H1 (cell line): ENCODE data around the gene RSPO1. TPM values are rescaled to one million over a fixed set of nuclear protein-coding genes. Genes with fewer than 3 reads are reported as not detected.

Experiments used
- CTCF ChIA-PET: fragments of 300-600 bp; sonication (Branson Sonifier 250); formaldehyde crosslinking; loops from one replicate; lab custom pipeline; 2021; ENCODE audit not compliant: partially characterized antibody; lab: Charles Lee
- POLR2A ChIA-PET: fragments of 300-600 bp; sonication (Branson Sonifier 250); formaldehyde crosslinking; loops from one replicate; lab custom pipeline; 2021; ENCODE audit warnings: inconsistent platforms; ENCODE audit not compliant: partially characterized antibody; lab: Charles Lee
- DNase-seq, 2 experiments: peaks; one replicate each; pipeline versions ENCODE4 v3.0.0 to v3.0.0-alpha.2; 2010 to 2022; ENCODE audit warnings: low spot score in 2 of 2, low read depth in 1 of 2, mixed read lengths in 1 of 2
- FAIRE-seq: peaks from 2 replicates; lab custom pipeline; 2011; peaks lifted over from hg19 to GRCh38; lab: Jason Lieb, UNC
- H2AFZ ChIP-seq: 2 replicates; pipeline ENCODE4 v1.8.1; 2012; ENCODE audit warnings: low read length, inconsistent platforms
- H2AK5ac ChIP-seq: 2 replicates; pipeline ENCODE4 v1.6.1; 2013; ENCODE audit warnings: low read depth, low read length
- H2BK120ac ChIP-seq: replicated peaks from 2 replicates; pipeline ENCODE3; 2013; ENCODE audit warnings: low read depth, low read length, inconsistent platforms
- H2BK12ac ChIP-seq: 2 replicates; pipeline ENCODE4 v1.6.1; 2013; ENCODE audit warnings: low read depth, low read length
- H2BK15ac ChIP-seq: 2 replicates; pipeline ENCODE4 v1.6.1; 2013; ENCODE audit warnings: low read length
- H2BK20ac ChIP-seq: 2 replicates; pipeline ENCODE4 v1.6.1; 2013; ENCODE audit warnings: low read length
- H2BK5ac ChIP-seq: 2 replicates; pipeline ENCODE4 v1.6.1; 2013; ENCODE audit warnings: low read depth, low read length
- H3K14ac ChIP-seq: 2 replicates; pipeline ENCODE4 v1.6.1; 2013; ENCODE audit warnings: inconsistent platforms; ENCODE audit not compliant: insufficient read length
- H3K18ac ChIP-seq: 2 replicates; pipeline ENCODE4 v1.6.1; 2013; ENCODE audit warnings: low read length; ENCODE audit errors: extremely low read depth
- H3K23ac ChIP-seq: 2 replicates; pipeline ENCODE4 v1.6.1; 2013; ENCODE audit warnings: inconsistent platforms; ENCODE audit not compliant: insufficient read length
- H3K23me2 ChIP-seq: 2 replicates; pipeline ENCODE4 v1.6.1; 2013; ENCODE audit warnings: low read depth, low read length
- H3K27ac ChIP-seq: 2 replicates; pipeline ENCODE4 v1.6.1; 2011; ENCODE audit warnings: low read depth, low read length, inconsistent platforms
- H3K27me3 ChIP-seq, 4 experiments: replicated peaks in 1 of 4; 1 replicate in 1 of 4; 2 replicates in 3 of 4; pipeline versions ENCODE4 v1.6.1 to v1.8.1; 2011 to 2013; ENCODE audit warnings: low read length in 3 of 4, mild to moderate bottlenecking in 3 of 4, inconsistent platforms in 2 of 4, mixed read lengths in 2 of 4, moderate library complexity in 1 of 4; ENCODE audit not compliant: control insufficient read depth in 3 of 4, insufficient read depth in 3 of 4; ENCODE audit errors: extremely low read depth in 1 of 4
- H3K36me3 ChIP-seq, 4 experiments: 2 replicates each; pipeline versions ENCODE4 v1.6.1 to v1.8.1; 2011 to 2013; ENCODE audit warnings: mild to moderate bottlenecking in 4 of 4, low read length in 3 of 4, moderate library complexity in 2 of 4, control low read depth in 1 of 4, inconsistent platforms in 1 of 4; ENCODE audit not compliant: insufficient read depth in 4 of 4, control insufficient read depth in 2 of 4
- H3K4ac ChIP-seq: replicated peaks from 2 replicates; pipeline ENCODE3; 2013; ENCODE audit warnings: low read length, low read depth, mixed read lengths, inconsistent platforms; ENCODE audit not compliant: insufficient read length
- H3K4me1 ChIP-seq, 4 experiments: replicated peaks in 1 of 4; 1 replicate in 1 of 4; 2 replicates in 3 of 4; pipeline versions ENCODE4 v1.6.1 to v1.8.1; 2011 to 2013; ENCODE audit warnings: low read length in 3 of 4, inconsistent platforms in 2 of 4, mixed read lengths in 1 of 4; ENCODE audit not compliant: insufficient read depth in 4 of 4, control insufficient read depth in 3 of 4
- H3K4me2 ChIP-seq, 2 experiments: 2 replicates each; pipeline versions ENCODE4 v1.6.1 to v1.8.1; 2011 to 2013; ENCODE audit warnings: low read depth in 2 of 2, low read length in 2 of 2, control low read depth in 1 of 2, inconsistent platforms in 1 of 2, mild to moderate bottlenecking in 1 of 2; ENCODE audit not compliant: insufficient read depth in 1 of 2
- H3K4me3 ChIP-seq, 4 experiments: fragments of 200-600, 300-600 bp in 1 of 4; sonication (generic), shearing (Covaris generic), sonication (Bioruptor Twin) in 1 of 4; 2 replicates each; pipeline versions ENCODE4 v1.5.1 to v1.8.1; 2011 to 2016; ENCODE audit warnings: low read length in 4 of 4, low read depth in 3 of 4, control low read depth in 2 of 4, inconsistent platforms in 2 of 4, mild to moderate bottlenecking in 2 of 4, mixed read lengths in 1 of 4, moderate library complexity in 1 of 4; ENCODE audit not compliant: insufficient read depth in 2 of 4; ENCODE audit errors: extremely low read depth in 1 of 4
- H3K56ac ChIP-seq: replicated peaks from 2 replicates; pipeline ENCODE3; 2013; ENCODE audit warnings: low read depth, mild to moderate bottlenecking, mixed read lengths, low read length, inconsistent platforms; ENCODE audit not compliant: insufficient read length
- H3K79me1 ChIP-seq: 2 replicates; pipeline ENCODE4 v1.6.1; 2013; ENCODE audit warnings: low read depth, low read length, control low read depth
- H3K79me2 ChIP-seq, 2 experiments: 2 replicates each; pipeline versions ENCODE4 v1.6.1 to v1.8.1; 2012 to 2013; ENCODE audit warnings: low read length in 2 of 2, mild to moderate bottlenecking in 2 of 2, inconsistent platforms in 1 of 2; ENCODE audit not compliant: insufficient read depth in 2 of 2, control insufficient read depth in 1 of 2
- H3K9ac ChIP-seq, 4 experiments: replicated peaks in 1 of 4; 1 replicate in 1 of 4; 2 replicates in 3 of 4; pipeline versions ENCODE4 v1.6.1 to v1.8.1; 2011 to 2013; ENCODE audit warnings: low read depth in 3 of 4, low read length in 3 of 4, control low read depth in 2 of 4, mild to moderate bottlenecking in 2 of 4, moderate library complexity in 2 of 4, inconsistent platforms in 1 of 4; ENCODE audit errors: extremely low read depth in 1 of 4
- H3K9me3 ChIP-seq, 2 experiments: 2 replicates each; pipeline versions ENCODE4 v1.6.1 to v1.8.1; 2012 to 2013; ENCODE audit warnings: mild to moderate bottlenecking in 2 of 2, moderate library complexity in 2 of 2, control low read depth in 1 of 2, inconsistent platforms in 1 of 2, low read depth in 1 of 2, low read length in 1 of 2, mixed read lengths in 1 of 2; ENCODE audit not compliant: insufficient read depth in 2 of 2
- H4K20me1 ChIP-seq, 2 experiments: replicated peaks in 1 of 2; 2 replicates each; pipeline versions ENCODE3 to v1.8.1; 2011 to 2013; ENCODE audit warnings: inconsistent platforms in 2 of 2, low read length in 2 of 2, mild to moderate bottlenecking in 1 of 2; ENCODE audit not compliant: insufficient read depth in 2 of 2, control insufficient read depth in 1 of 2
- H4K5ac ChIP-seq: 2 replicates; pipeline ENCODE4 v1.6.1; 2013; ENCODE audit warnings: low read length, low read depth, mixed read lengths, inconsistent platforms; ENCODE audit not compliant: insufficient read length
- H4K8ac ChIP-seq: 2 replicates; pipeline ENCODE4 v1.8.0; 2013; ENCODE audit warnings: mild to moderate bottlenecking, moderate library complexity, low read length, inconsistent platforms; ENCODE audit not compliant: insufficient read depth; ENCODE audit errors: extremely low read depth
- H4K91ac ChIP-seq: replicated peaks from 2 replicates; pipeline ENCODE3; 2013; ENCODE audit warnings: low read length, mixed read lengths, inconsistent platforms; ENCODE audit not compliant: insufficient read length
- BRCA1 ChIP-seq: IDR thresholded peaks from 2 replicates; pipeline ENCODE4 v1.6.1; 2012; ENCODE audit warnings: low read depth, low read length, improper control_type of control experiment
- SIRT6 ChIP-seq: IDR thresholded peaks from one replicate; pipeline ENCODE4 v1.7.1; 2012; ENCODE audit warnings: low read length, inconsistent platforms
- polyA plus RNA-seq, 7 experiments: library from polyadenylated mRNA; depleted of rRNA in 3 of 7; stranded (reverse) in 5 of 7; unstranded in 2 of 7; fragments of >200 nt in 5 of 7; fragments of 200-250 nt in 2 of 7; gene quantifications; 1 replicate in 5 of 7; 2 replicates in 1 of 7; 4 replicates in 1 of 7; pipeline versions ENCODE4 v1.2.1 to v1.2.3, GENCODE V29; 2011 to 2013; ENCODE audit warnings: missing spikeins in 2 of 7, mixed read lengths in 2 of 7
- total RNA-seq: library from RNA; stranded (reverse); fragmentation: NEBNext Ultra II Directional; extraction: Animal tissue kit (Norgen Biotek cat#: 25700); gene quantifications from 2 replicates; pipeline ENCODE4 v1.2.1, GENCODE V29; 2021
- TF ChIP-seq, protein P1 (sequence below): IDR thresholded peaks from 2 replicates; pipeline ENCODE4 v1.6.1; 2011; ENCODE audit warnings: low read length, improper control_type of control experiment

The RSPO1 gene
- total and polyA plus RNA-seq, 2 of the 8 experiments (the other 6 are each of a cell fraction or from before 2014, with no cell fraction given), result 0.39 TPM; not detected in 1

DNA sequence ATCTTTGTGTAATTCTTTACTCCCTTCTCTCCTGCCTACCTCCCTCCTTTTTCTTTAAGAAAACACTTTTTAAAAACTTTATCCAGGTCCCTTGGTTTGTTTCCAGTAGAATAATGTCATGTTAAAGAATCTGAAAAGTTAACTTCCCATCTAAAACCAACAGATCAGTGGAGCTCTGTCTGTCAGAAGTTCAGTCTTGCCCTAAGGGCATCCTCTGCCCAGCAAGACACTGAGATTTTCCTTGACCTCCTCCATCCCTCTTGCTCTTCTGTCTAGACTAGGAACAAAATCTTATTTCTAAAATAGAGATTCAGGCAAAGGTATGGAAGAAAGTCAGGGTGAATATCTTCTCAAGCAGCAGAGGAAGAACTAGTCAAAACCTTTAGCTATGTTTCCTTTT is 33.3 kb downstream of the RSPO1 start:
- TF ChIP-seq, protein P1, sequence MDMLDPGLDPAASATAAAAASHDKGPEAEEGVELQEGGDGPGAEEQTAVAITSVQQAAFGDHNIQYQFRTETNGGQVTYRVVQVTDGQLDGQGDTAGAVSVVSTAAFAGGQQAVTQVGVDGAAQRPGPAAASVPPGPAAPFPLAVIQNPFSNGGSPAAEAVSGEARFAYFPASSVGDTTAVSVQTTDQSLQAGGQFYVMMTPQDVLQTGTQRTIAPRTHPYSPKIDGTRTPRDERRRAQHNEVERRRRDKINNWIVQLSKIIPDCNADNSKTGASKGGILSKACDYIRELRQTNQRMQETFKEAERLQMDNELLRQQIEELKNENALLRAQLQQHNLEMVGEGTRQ, result no peak
- TF ChIP-seq SIRT6 (no peak), BRCA1 (no peak)
- Histone ChIP-seq H2BK12ac (no peak overlapping the region), H3K56ac (no peak overlapping the region), H4K20me1 (no peaks in the 10 kb centered on the region), H4K5ac (no peak overlapping the region), H3K14ac (no peak overlapping the region), H3K23ac (no peak overlapping the region), H3K4me2 (no peak overlapping the region), H2BK5ac (no peak overlapping the region), H2BK15ac (no peak overlapping the region), H3K79me1 (no peaks in the 10 kb centered on the region), H2AK5ac (no peak overlapping the region), H3K9ac (no peak overlapping the region), H3K27ac (no peak overlapping the region), H3K27me3 (peaks cover 0 to 3% (median 0%) of the 10 kb centered on the region in 4 experiments; a peak in 3 of 7 replicates), H3K9me3 (no peaks in the 10 kb centered on the region), H2AFZ (no peak overlapping the region), H3K79me2 (no peaks in the 10 kb centered on the region), H3K4ac (no peak overlapping the region), H3K18ac (no peak overlapping the region), H3K23me2 (no peaks in the 10 kb centered on the region; the same call in 1 of the 2 replicates), H2BK120ac (no peak overlapping the region), H3K36me3 (no peaks in the 10 kb centered on the region), H4K91ac (no peak overlapping the region), H2BK20ac (no peak overlapping the region), H3K4me3 (no peak overlapping the region), H4K8ac (no peak overlapping the region), H3K4me1 (no peaks in the 10 kb centered on the region)
- DNase-seq (no peak), FAIRE-seq (no peak)
- ChIA-PET CTCF (interaction anchor here (0.6 to 13.4 kb wide), 8 partner anchors 18 to 1389 kb away, joined by 3 to 400 read pairs (median 20); partner anchors contain the start of gene CDCA8), POLR2A (interaction anchor here (0.6 to 1.3 kb wide), 2 partner anchors 11 to 91 kb away, joined by 3 read pairs; partner anchors contain the start of gene CDCA8)
